Sigmoid colon (tissue), 7 donors: ENCODE measurements around the gene CBFA2T3. TPM values are rescaled to one million over a fixed set of nuclear protein-coding genes. Genes with fewer than 3 reads are reported as not detected.

Experiments used
- DNase-seq: peaks from one replicate; pipeline ENCODE4 v3.0.0-alpha.2; 2019
- H3K27ac ChIP-seq, 4 donors: fragments of 200-600 bp; sonication (generic); one replicate each; pipeline ENCODE4 v1.5.1; 2016 to 2019; ENCODE audit warnings: mild to moderate bottlenecking in 1 of 4
- H3K27me3 ChIP-seq, 3 donors: fragments of 200-600 bp; sonication (generic); one replicate each; pipeline ENCODE4 v1.5.1; 2019; ENCODE audit warnings: mild to moderate bottlenecking in 1 of 3
- H3K36me3 ChIP-seq, 4 donors: fragments of 200-600 bp; sonication (generic); one replicate each; pipeline ENCODE4 v1.5.1; 2016 to 2019
- H3K4me1 ChIP-seq, 4 donors: fragments of 200-600 bp; sonication (generic); one replicate each; pipeline ENCODE4 v1.5.1; 2017 to 2019
- H3K4me3 ChIP-seq, 4 donors: fragments of 200-600 bp; sonication (generic); one replicate each; pipeline ENCODE4 v1.5.1; 2017 to 2019; ENCODE audit warnings: mild to moderate bottlenecking in 2 of 4, moderate library complexity in 1 of 4
- H3K9me3 ChIP-seq, 4 donors: fragments of 200-600 bp in 3 of 4; sonication (generic) in 3 of 4; one replicate each; pipeline versions ENCODE4 v1.5.1 to v1.6.1; 2013 to 2019
- CTCF ChIP-seq, 4 experiments: fragments of 450-650 bp in 3 of 4; fragments of 200-600 bp in 1 of 4; IDR thresholded peaks; one replicate each; pipeline ENCODE4 v1.5.1; 2016 to 2019; ENCODE audit warnings: antibody characterized with exemption in 4 of 4, mild to moderate bottlenecking in 3 of 4, moderate library complexity in 2 of 4
- EP300 ChIP-seq, 4 donors: sonication (generic); formaldehyde crosslinking; IDR thresholded peaks; one replicate each; pipeline ENCODE4 v1.6.1; 2017; ENCODE audit warnings: antibody characterized with exemption in 4 of 4
- POLR2A ChIP-seq, 2 donors: fragments of 450-650 bp; IDR thresholded peaks; one replicate each; pipeline ENCODE4 v1.6.1; 2016; ENCODE audit warnings: antibody characterized with exemption in 2 of 2, mild to moderate bottlenecking in 2 of 2, moderate library complexity in 2 of 2
- POLR2AphosphoS5 ChIP-seq, 4 donors: sonication (generic); formaldehyde crosslinking; IDR thresholded peaks; one replicate each; pipeline ENCODE4 v1.6.1; 2017; ENCODE audit warnings: antibody characterized with exemption in 4 of 4
- WGBS, 2 donors: extraction: QIAGEN DNeasy Blood & Tissue Kit; methylation state at CpG; one replicate each; pipeline ENCODE4 v1.1.7; 2013; 5-methylcytosine and 5-hydroxymethylcytosine counted together
- intact Hi-C: fragments of 100-400 bp; cut with DNase I; formaldehyde crosslinking; loops from one replicate; pipeline ENCODE4 v1.15.1; 2023
- polyA plus RNA-seq, 3 donors: library from polyadenylated mRNA; stranded (reverse); fragments of 200-250 nt; gene quantifications; one replicate each; pipeline ENCODE4 v1.2.3, GENCODE V29; 2013
- total RNA-seq, 4 donors: library from RNA; depleted of rRNA; stranded (reverse); fragments of >200 nt; gene quantifications; one replicate each; pipeline ENCODE4 v1.1.0, GENCODE V29; 2016
- donor health status: healthy with polysubstance abuse.
- donor health status: Bipolar disorder and iron deficiency.
- donor health status: healthy.

The CBFA2T3 gene
- total and polyA plus RNA-seq, 7 donors: 0.95 to 26.8 (median 4.3) TPM

GRCh38 chr16:88913001-88913612 lies 63.9 kb downstream of the CBFA2T3 start:
- TF ChIP-seq EP300 (IDR thresholded peaks at IDR 0.05) (no peak), POLR2AphosphoS5 (IDR thresholded peaks at IDR 0.05) (no peak), POLR2A (IDR thresholded peaks at IDR 0.05) (no peak), CTCF (IDR thresholded peaks at IDR 0.05) (no peak)
- Histone ChIP-seq H3K4me1 (peaks cover 0 to 8% (median 1%) of the 10 kb centered on the region in 4 donors), H3K4me3 (no peak overlapping the region), H3K27ac (no peak overlapping the region), H3K36me3 (no peaks in the 10 kb centered on the region), H3K27me3 (peaks cover 0 to 60% (median 38%) of the 10 kb centered on the region in 3 donors), H3K9me3 (no peaks in the 10 kb centered on the region)
- 93 to 95% methylated on average over 16 of the region's 16 CpGs for WGBS, 2 donors
- intact Hi-C loops: no loop called here
- no peak for DNase-seq

- peaks cover 0 to 55% (median 38%) of the 10 kb centered on the region in 3 donors for H3K27me3 ChIP-seq
- H3K9me3 ChIP-seq: no peaks in the 10 kb centered on the region
- TF ChIP-seq POLR2AphosphoS5 (IDR thresholded peaks at IDR 0.05) (no peak), POLR2A (IDR thresholded peaks at IDR 0.05) (no peak), EP300 (IDR thresholded peaks at IDR 0.05) (no peak), CTCF (IDR thresholded peaks at IDR 0.05) (no peak)
- 73 to 84% methylated on average over 15 of the region's 15 CpGs for WGBS, 2 donors
- no peaks in the 10 kb centered on the region for H3K36me3 ChIP-seq
- no peak overlapping the region for H3K27ac ChIP-seq
- peaks cover 0 to 8% (median 1%) of the 10 kb centered on the region in 4 donors for H3K4me1 ChIP-seq
- DNase-seq: no peak
- H3K4me3 ChIP-seq: no peak overlapping the region
- intact Hi-C loops: no loop called here
Observed at GRCh38 chr16:88912556-88912955, 64.5 kb downstream of the CBFA2T3 start.

GRCh38 chr16:88911946-88912310 lies 65.1 kb downstream of the CBFA2T3 start:
- Histone ChIP-seq H3K4me3 (no peak overlapping the region), H3K4me1 (peaks cover 0 to 8% (median 1%) of the 10 kb centered on the region in 4 donors), H3K27ac (no peak overlapping the region), H3K9me3 (no peaks in the 10 kb centered on the region), H3K27me3 (peaks cover 0 to 50% (median 38%) of the 10 kb centered on the region in 3 donors), H3K36me3 (no peaks in the 10 kb centered on the region)
- intact Hi-C loops: no loop called here
- TF ChIP-seq POLR2AphosphoS5 (IDR thresholded peaks at IDR 0.05) (no peak), EP300 (IDR thresholded peaks at IDR 0.05) (no peak), POLR2A (IDR thresholded peaks at IDR 0.05) (no peak)
- WGBS, 2 donors: 87 to 90% methylated on average over 16 of the region's 16 CpGs
- DNase-seq: no peak

GRCh38 chr16:88911136-88911945 lies 65.7 kb downstream of the CBFA2T3 start:
- no peak for DNase-seq
- peaks cover 0 to 8% (median 1%) of the 10 kb centered on the region in 4 donors for H3K4me1 ChIP-seq
- H3K27ac ChIP-seq: no peak overlapping the region
- intact Hi-C loops: no loop called here
- no peaks in the 10 kb centered on the region for H3K9me3 ChIP-seq
- no peak overlapping the region for H3K4me3 ChIP-seq
- 51 to 66% methylated on average over 36 of the region's 36 CpGs for whole genome bisulfite sequencing, 2 donors
- H3K27me3 ChIP-seq: peaks cover 0 to 50% (median 38%) of the 10 kb centered on the region in 3 donors
- no peaks in the 10 kb centered on the region for H3K36me3 ChIP-seq
- TF ChIP-seq POLR2A (IDR thresholded peaks at IDR 0.05) (no peak), POLR2AphosphoS5 (IDR thresholded peaks at IDR 0.05) (no peak), CTCF (IDR thresholded peaks at IDR 0.05) (no peak), EP300 (IDR thresholded peaks at IDR 0.05) (no peak)
